ENCODE measurements around the gene FGGY. TPM values are rescaled to one million over a fixed set of nuclear protein-coding genes. Genes with fewer than 3 reads are reported as not detected.
"Not testable (repeated sequence)": the region's sequence is repeated elsewhere in the genome, so short reads cannot be mapped to it uniquely, and the experiment has no call there.

FGGY gene
- total RNA-seq, 2 experiments from 2014 or later, result 11.9 to 13.6 TPM

GRCh38 chr1:59705466-59706302 is 408.8 kb downstream of the FGGY start:
- Mint-ChIP-seq H3K27me3 (no peaks in the 10 kb centered on the region), H3K27ac (no peak overlapping the region), H3K9me3 (peaks cover 1% of the 10 kb centered on the region), H3K4me1 (ENCODE audit: low read depth) (no peaks in the 10 kb centered on the region), H3K36me3 (ENCODE audit: low read depth) (peaks cover 5% of the 10 kb centered on the region), H3K4me3 (no peak overlapping the region)
- intact Hi-C loops (cut with micrococcal nuclease), result no loop called here
- DNase-seq (no peak), ATAC-seq (no peak)
- TF ChIP-seq CTCF (IDR thresholded peaks at IDR 0.05), result no peak
- POLR2A ChIA-PET, result no interaction called here
- CTCF ChIA-PET, result interaction anchor here (0.8 to 1.4 kb wide), 3 partner anchors 10 to 55 kb away, joined by 3 read pairs; no protein-coding TSS in a partner anchor

- POLR2A ChIA-PET, result no interaction called here
- ATAC-seq (no peak), DNase-seq (no peak)
- Mint-ChIP-seq H3K27ac (no peak overlapping the region), H3K36me3 (ENCODE audit: low read depth) (peaks cover 5% of the 10 kb centered on the region), H3K27me3 (no peaks in the 10 kb centered on the region), H3K4me3 (no peak overlapping the region), H3K9me3 (peaks cover 1% of the 10 kb centered on the region), H3K4me1 (ENCODE audit: low read depth) (no peaks in the 10 kb centered on the region)
- TF ChIP-seq CTCF (IDR thresholded peaks at IDR 0.05), result no peak
- intact Hi-C loops (cut with micrococcal nuclease), result no loop called here
- CTCF ChIA-PET, result interaction anchor here (1.2 to 1.4 kb wide), 2 partner anchors 9 to 54 kb away, joined by 3 read pairs; no protein-coding TSS in a partner anchor
Measured at GRCh38 chr1:59706303-59706599, 409.4 kb downstream of the FGGY start.

DNA sequence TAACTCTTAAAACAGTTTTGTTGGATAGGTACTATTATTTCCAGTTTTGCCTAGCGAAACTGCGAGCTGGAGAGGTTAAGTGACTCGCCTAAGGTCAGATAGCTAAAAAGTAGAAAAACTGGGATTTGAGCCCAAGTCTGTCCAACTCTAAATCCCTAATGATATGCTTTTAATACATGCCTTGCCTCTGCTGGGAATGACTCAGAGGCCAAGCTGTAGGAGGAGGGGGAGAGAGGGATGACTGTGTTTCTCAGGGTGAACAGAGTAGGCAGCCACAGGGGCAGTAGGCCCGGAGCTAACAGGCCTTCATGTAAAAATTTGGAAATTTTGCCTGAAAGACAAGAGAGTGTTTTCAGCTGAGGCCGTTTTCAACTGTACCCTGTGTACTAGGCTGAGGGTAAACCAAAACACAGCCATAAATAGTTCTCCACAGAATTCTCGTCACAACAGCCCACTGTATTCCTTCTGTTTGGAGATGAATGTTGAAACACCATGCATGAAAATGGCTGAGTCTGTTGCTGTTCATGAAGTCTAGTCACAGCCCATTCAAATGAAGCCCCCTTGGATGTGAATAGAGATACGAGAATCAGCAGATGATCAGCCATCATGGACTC is 410.4 kb downstream of the FGGY start:
- H3K9me3 Mint-ChIP-seq, result peaks cover 1% of the 10 kb centered on the region
- no peak for TF ChIP-seq CTCF (IDR thresholded peaks at IDR 0.05)
- no peak for DNase-seq
- no peaks in the 10 kb centered on the region for H3K4me1 Mint-ChIP-seq (ENCODE audit: low read depth)
- ATAC-seq, result no peak
- no peaks in the 10 kb centered on the region for H3K27me3 Mint-ChIP-seq
- intact Hi-C loops (cut with micrococcal nuclease), result no loop called here
- POLR2A ChIA-PET, result no interaction called here
- no peak overlapping the region for H3K27ac Mint-ChIP-seq
- peaks cover 5% of the 10 kb centered on the region for H3K36me3 Mint-ChIP-seq (ENCODE audit: low read depth)
- no peak overlapping the region for H3K4me3 Mint-ChIP-seq
- CTCF ChIA-PET, result interaction anchor here (0.6 to 1.2 kb wide), 3 partner anchors 9 to 1520 kb away, joined by 3 to 6 read pairs (median 3); no protein-coding TSS in a partner anchor

- no peaks in the 10 kb centered on the region for H3K27me3 Mint-ChIP-seq
- TF ChIP-seq CTCF (IDR thresholded peaks at IDR 0.05), result no peak
- no peak overlapping the region for H3K4me3 Mint-ChIP-seq
- ATAC-seq (no peak), DNase-seq (no peak)
- intact Hi-C loops (cut with micrococcal nuclease), result no loop called here
- POLR2A ChIA-PET, result no interaction called here
- peaks cover 5% of the 10 kb centered on the region for H3K36me3 Mint-ChIP-seq (ENCODE audit: low read depth)
- H3K27ac Mint-ChIP-seq, result no peak overlapping the region
- peaks cover 1% of the 10 kb centered on the region for H3K9me3 Mint-ChIP-seq
- no peaks in the 10 kb centered on the region for H3K4me1 Mint-ChIP-seq (ENCODE audit: low read depth)
- CTCF ChIA-PET, result no interaction called here
Measured at GRCh38 chr1:59709333-59709732, 412.4 kb downstream of the FGGY start.

DNA sequence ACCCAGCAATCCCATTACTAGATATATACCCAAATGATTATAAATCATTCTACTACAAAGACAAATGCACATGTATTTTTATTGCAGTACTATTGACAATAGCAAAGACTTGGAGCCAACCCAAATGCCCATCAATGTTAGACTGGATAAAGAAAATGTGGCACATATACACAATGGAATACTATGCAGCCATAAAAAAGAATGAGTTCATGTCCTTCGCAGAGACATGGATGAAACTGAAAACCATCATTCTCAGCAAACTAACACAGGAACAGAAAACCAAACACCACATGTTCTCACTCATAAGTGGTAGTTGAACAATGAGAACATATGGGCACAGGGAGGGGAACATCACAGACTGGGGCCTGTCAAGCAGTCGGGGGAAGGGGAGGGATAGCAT is 414.0 kb downstream of the FGGY start:
- intact Hi-C loops (cut with micrococcal nuclease); H3K27me3 Mint-ChIP-seq; H3K36me3 Mint-ChIP-seq (ENCODE audit: low read depth); ATAC-seq; CTCF ChIA-PET; H3K4me1 Mint-ChIP-seq (ENCODE audit: low read depth); H3K9me3 Mint-ChIP-seq; POLR2A ChIA-PET; H3K4me3 Mint-ChIP-seq; DNase-seq; H3K27ac Mint-ChIP-seq: not testable (repeated sequence)
